Fibroblast of lung (primary cell): ENCODE data around the gene SLC30A2. TPM values are rescaled to one million over a fixed set of nuclear protein-coding genes. Genes with fewer than 3 reads are reported as not detected.
"Not testable (repeated sequence)": the region's sequence is repeated elsewhere in the genome, so short reads cannot be mapped to it uniquely, and the experiment has no call there.

ENCODE experiments used
- DNase-seq, 2 donors: peaks; one replicate each; pipeline versions ENCODE4 v3.0.0 to v3.0.0-alpha.2; 2010; ENCODE audit warnings: low read depth in 2 of 2
- H2AFZ ChIP-seq: 2 replicates; pipeline ENCODE4 v1.5.1; 2012; ENCODE audit warnings: low read length, control low read depth, inconsistent platforms
- H3K27ac ChIP-seq: 2 replicates; pipeline ENCODE4 v1.5.1; 2011; ENCODE audit warnings: low read length, control low read depth; ENCODE audit not compliant: insufficient read depth
- H3K27me3 ChIP-seq: 2 replicates; pipeline ENCODE4 v1.5.1; 2011; ENCODE audit warnings: mild to moderate bottlenecking, low read length; ENCODE audit not compliant: control insufficient read depth, insufficient read depth
- H3K36me3 ChIP-seq: 2 replicates; pipeline ENCODE4 v1.5.1; 2011; ENCODE audit warnings: low read length; ENCODE audit not compliant: control insufficient read depth, insufficient read depth
- H3K4me1 ChIP-seq: 2 replicates; pipeline ENCODE4 v1.5.1; 2011; ENCODE audit warnings: low read length; ENCODE audit not compliant: control insufficient read depth, insufficient read depth; ENCODE audit errors: extremely low read depth
- H3K4me2 ChIP-seq: 2 replicates; pipeline ENCODE4 v1.5.1; 2011; ENCODE audit warnings: low read length, control low read depth; ENCODE audit not compliant: insufficient read depth; ENCODE audit errors: extremely low read depth
- H3K4me3 ChIP-seq, 4 experiments: fragments of 200-600 bp in 1 of 4; sonication (generic) in 1 of 4; replicated peaks in 1 of 4; 2 replicates each; pipeline ENCODE4 v1.5.1; 2011 to 2016; ENCODE audit warnings: low read length in 4 of 4, low read depth in 3 of 4, mild to moderate bottlenecking in 3 of 4, control low read depth in 2 of 4, inconsistent platforms in 1 of 4, mixed read lengths in 1 of 4; ENCODE audit not compliant: insufficient read depth in 1 of 4; ENCODE audit errors: control extremely low read depth in 1 of 4
- H3K79me2 ChIP-seq: 2 replicates; pipeline ENCODE4 v1.5.1; 2012; ENCODE audit warnings: mild to moderate bottlenecking, low read length, inconsistent platforms; ENCODE audit not compliant: control insufficient read depth, insufficient read depth
- H3K9ac ChIP-seq: 2 replicates; pipeline ENCODE4 v1.5.1; 2011; ENCODE audit warnings: mild to moderate bottlenecking, low read length, control low read depth; ENCODE audit not compliant: insufficient read depth
- H3K9me3 ChIP-seq: 2 replicates; pipeline ENCODE4 v1.5.1; 2012; ENCODE audit warnings: low read depth, low read length; ENCODE audit not compliant: control insufficient read depth, insufficient read depth
- H4K20me1 ChIP-seq: 2 replicates; pipeline ENCODE4 v1.5.1; 2011; ENCODE audit warnings: low read length; ENCODE audit not compliant: control insufficient read depth, insufficient read depth; ENCODE audit errors: extremely low read depth
- CTCF ChIP-seq, 2 donors: IDR thresholded peaks in 1 of 2; conservative IDR thresholded peaks in 1 of 2; 1 replicate in 1 of 2; 2 replicates in 1 of 2; pipeline ENCODE4 v1.5.1; 2011 to 2012; ENCODE audit warnings: low read length in 2 of 2, control low read depth in 1 of 2, inconsistent platforms in 1 of 2, low read depth in 1 of 2, mild to moderate bottlenecking in 1 of 2
- EZH2 ChIP-seq: IDR thresholded peaks from 2 replicates; pipeline ENCODE4 v1.5.1; 2012; ENCODE audit warnings: low read length, control low read depth, mild to moderate bottlenecking; ENCODE audit errors: missing control alignments
- polyA minus RNA-seq: library from RNA; depleted of rRNA, polyadenylated mRNA; stranded (reverse); fragments of >200 nt; gene quantifications from 2 replicates; pipeline ENCODE4 v1.2.3, GENCODE V29; 2011; ENCODE audit warnings: low replicate concordance
- polyA plus RNA-seq, 2 donors: library from polyadenylated mRNA; depleted of rRNA in 1 of 2; stranded (reverse) in 1 of 2; unstranded in 1 of 2; fragments of >200 nt; gene quantifications; 2 replicates each; pipeline ENCODE4 v1.2.1, GENCODE V29; 2011 to 2012; ENCODE audit warnings: missing spikeins in 1 of 2
- total RNA-seq: library from RNA; depleted of rRNA; stranded (reverse); fragments of >200 nt; gene quantifications from 2 replicates; pipeline ENCODE4 v1.2.1, GENCODE V29; 2014

Gene SLC30A2
- total RNA-seq, result not detected in 2 replicates
- polyA plus RNA-seq, result not detected in 2 replicates
- polyA plus RNA-seq (2012), result not detected in 2 replicates
- polyA minus RNA-seq, result not detected in 2 replicates

GRCh38 chr1:26045722-26046245, at the start of gene SLC30A2:
Gene SLC30A2 (minus strand): TSS chr1:26046118. CDS start chr1:26045896, 222 bp downstream.
- DNase-seq, result no peak
- H3K79me2 ChIP-seq, result no peaks in the 10 kb centered on the region
- H3K27ac ChIP-seq, result no peak within 1 kb of the TSS
- no peak within 1 kb of the TSS for H2AFZ ChIP-seq
- no peaks in the 10 kb centered on the region for H3K9me3 ChIP-seq
- H3K4me3 ChIP-seq, result no peak within 1 kb of the TSS
- H4K20me1 ChIP-seq, result no peaks in the 10 kb centered on the region
- H3K4me1 ChIP-seq, result no peaks in the 10 kb centered on the region
- peaks cover 53% of the 10 kb centered on the region for H3K27me3 ChIP-seq
- H3K36me3 ChIP-seq, result no peaks in the 10 kb centered on the region
- no peak within 1 kb of the TSS for H3K4me2 ChIP-seq
- TF ChIP-seq EZH2 (peak; percentile 84), CTCF (conservative IDR thresholded peaks at IDR 0.05 in 1 of 2, IDR thresholded peaks at IDR 0.05 in 1 of 2; ENCODE audit: low read depth in 1 of 2, low read length in 2 of 2) (no peak)
- H3K9ac ChIP-seq, result no peak within 1 kb of the TSS

GRCh38 chr1:26094677-26095383, 48.9 kb upstream of the SLC30A2 start:
- no peak overlapping the region for H3K4me3 ChIP-seq
- TF ChIP-seq EZH2, result no peak
- peak in 1 of 2 donors; percentile 16 for TF ChIP-seq CTCF (conservative IDR thresholded peaks at IDR 0.05 in 1 of 2, IDR thresholded peaks at IDR 0.05 in 1 of 2; ENCODE audit: low read depth in 1 of 2, low read length in 2 of 2)
- H2AFZ ChIP-seq, result peak overlapping the region; percentile 29
- no peak overlapping the region for H3K27ac ChIP-seq
- H3K9me3 ChIP-seq, result no peaks in the 10 kb centered on the region
- peaks cover 14% of the 10 kb centered on the region for H3K27me3 ChIP-seq
- peaks cover 2% of the 10 kb centered on the region for H3K4me1 ChIP-seq
- peak overlapping the region; percentile 3 for H3K4me2 ChIP-seq
- H3K36me3 ChIP-seq, result no peaks in the 10 kb centered on the region
- peak in 1 of 2 donors; percentile 10 for DNase-seq
- no peak overlapping the region for H3K9ac ChIP-seq
- no peaks in the 10 kb centered on the region for H4K20me1 ChIP-seq
- H3K79me2 ChIP-seq, result no peaks in the 10 kb centered on the region

- H3K9me3 ChIP-seq, result no peaks in the 10 kb centered on the region
- H3K9ac ChIP-seq, result no peak overlapping the region
- no peak overlapping the region for H2AFZ ChIP-seq
- H4K20me1 ChIP-seq, result no peaks in the 10 kb centered on the region
- no peak overlapping the region for H3K4me2 ChIP-seq
- peaks cover 2% of the 10 kb centered on the region for H3K4me1 ChIP-seq
- H3K4me3 ChIP-seq, result no peak overlapping the region
- H3K27ac ChIP-seq, result no peak overlapping the region
- peak in 1 of 2 donors; percentile 47 for DNase-seq
- TF ChIP-seq CTCF (conservative IDR thresholded peaks at IDR 0.05 in 1 of 2, IDR thresholded peaks at IDR 0.05 in 1 of 2; ENCODE audit: low read depth in 1 of 2, low read length in 2 of 2) (no peak), EZH2 (no peak)
- peaks cover 14% of the 10 kb centered on the region for H3K27me3 ChIP-seq
- no peaks in the 10 kb centered on the region for H3K79me2 ChIP-seq
- no peaks in the 10 kb centered on the region for H3K36me3 ChIP-seq
Measured at GRCh38 chr1:26094076-26094669, 48.3 kb upstream of the SLC30A2 start.

GRCh38 chr1:26093569-26093968, 47.7 kb upstream of the SLC30A2 start:
- H3K4me3 ChIP-seq, H3K9ac ChIP-seq, H4K20me1 ChIP-seq, H3K79me2 ChIP-seq, H3K36me3 ChIP-seq, H3K4me1 ChIP-seq, H3K9me3 ChIP-seq, DNase-seq, H2AFZ ChIP-seq, H3K27ac ChIP-seq, H3K4me2 ChIP-seq: not testable (repeated sequence)
- peaks cover 14% of the 10 kb centered on the region for H3K27me3 ChIP-seq
